ENCODE data around the gene RPS6KC1.

- no peak for TF ChIP-seq CTCF (IDR thresholded peaks at IDR 0.05)
- no peak for TF ChIP-seq POLR2A (IDR thresholded peaks at IDR 0.05)
Measured at GRCh38 chr1:213020016-213020415, 31.0 kb upstream of the RPS6KC1 start.
